ENCODE results near the gene SPG21. TPM values are rescaled to one million over a fixed set of nuclear protein-coding genes. Genes with fewer than 3 reads are reported as not detected.
A peak's percentile ranks its signal among the peaks of the same experiment; 100 is the strongest.

SPG21 gene, protein sequence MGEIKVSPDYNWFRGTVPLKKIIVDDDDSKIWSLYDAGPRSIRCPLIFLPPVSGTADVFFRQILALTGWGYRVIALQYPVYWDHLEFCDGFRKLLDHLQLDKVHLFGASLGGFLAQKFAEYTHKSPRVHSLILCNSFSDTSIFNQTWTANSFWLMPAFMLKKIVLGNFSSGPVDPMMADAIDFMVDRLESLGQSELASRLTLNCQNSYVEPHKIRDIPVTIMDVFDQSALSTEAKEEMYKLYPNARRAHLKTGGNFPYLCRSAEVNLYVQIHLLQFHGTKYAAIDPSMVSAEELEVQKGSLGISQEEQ
- total RNA-seq, result 10 to 100 TPM; 59.0 to 65.5 TPM

DNA sequence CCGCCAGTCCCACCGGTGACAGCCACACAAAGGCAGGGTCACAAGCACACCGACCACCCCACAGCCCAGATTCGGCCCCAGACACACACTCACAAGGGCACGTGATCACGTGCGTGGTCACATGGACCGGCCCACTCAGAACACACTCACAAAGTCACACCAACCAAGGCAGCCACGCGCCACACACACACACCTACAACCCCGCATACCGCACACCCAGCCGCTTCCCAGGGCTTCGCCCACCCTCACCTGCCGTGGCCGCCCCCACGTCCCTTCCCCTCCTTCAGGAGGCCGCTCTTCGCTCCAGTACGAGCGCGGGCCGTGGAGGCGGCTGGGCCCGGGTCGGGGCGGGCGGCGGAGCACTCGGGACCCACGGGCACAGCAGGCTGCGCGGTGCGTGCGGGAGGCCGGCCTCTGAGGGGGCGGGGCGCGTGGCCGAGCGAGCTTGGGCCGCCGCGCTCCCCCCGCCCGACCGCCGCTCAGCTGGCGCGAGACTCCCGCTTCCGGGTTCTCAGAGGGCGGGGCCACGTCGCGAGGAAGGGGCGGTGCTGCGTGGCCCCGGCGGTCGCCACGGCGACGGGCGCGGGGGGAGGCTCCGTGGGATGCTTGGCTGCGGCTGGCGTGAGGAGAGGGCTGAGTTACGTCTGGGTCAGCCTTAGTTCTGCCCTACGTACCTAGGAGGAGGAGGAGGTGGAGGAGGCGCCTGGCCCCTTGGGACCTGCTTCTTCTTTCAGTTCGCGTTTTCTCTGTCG, at the start of gene SPG21:
Gene SPG21, minus strand, starts transcription at position 499 of the 752 bp plus-strand sequence. CDS start 6,345 bp downstream, outside the sequence.
- peaks cover 51% of the 10 kb centered on the region for H3K4me1 Mint-ChIP-seq
- ChIA-PET POLR2A (interaction anchor here (0.6 kb wide), 1 partner anchor 531 kb away, joined by 3 read pairs; no protein-coding TSS in a partner anchor), CTCF (interaction anchor here (0.6 to 1.9 kb wide), 6 partner anchors 10 to 1294 kb away, joined by 3 to 6 read pairs (median 3); no protein-coding TSS in a partner anchor)

DNA sequence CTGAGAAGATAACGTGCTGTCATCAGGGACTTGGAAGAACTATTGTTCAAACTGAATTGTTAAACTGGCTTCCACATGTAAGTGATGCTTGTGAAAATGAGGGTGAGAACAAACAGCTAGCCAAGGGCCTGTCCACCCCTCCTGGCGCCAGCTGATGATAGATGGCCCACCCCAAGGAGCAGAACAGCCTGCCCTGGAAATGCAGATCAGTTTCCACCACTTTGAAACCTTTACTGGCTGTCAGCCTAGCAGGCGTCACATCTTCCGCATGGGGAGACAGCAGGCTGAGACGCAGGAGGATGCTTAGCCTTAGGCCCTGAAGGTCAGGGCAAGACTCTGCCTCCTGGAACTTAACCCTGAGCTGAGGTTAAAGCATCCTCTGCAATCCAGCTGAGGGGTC, 49.1 kb upstream of the SPG21 start:
- ChIA-PET CTCF (interaction anchor here (0.6 kb wide), 1 partner anchor 28 kb away, joined by 5 read pairs; no protein-coding TSS in a partner anchor), POLR2A (no interaction called here)
- no peak overlapping the region for H3K4me3 Mint-ChIP-seq
- peaks cover 2% of the 10 kb centered on the region for H3K4me1 Mint-ChIP-seq
- no peaks in the 10 kb centered on the region for H3K36me3 Mint-ChIP-seq (ENCODE audit: low read depth)
- peaks cover 2% of the 10 kb centered on the region for H3K27me3 Mint-ChIP-seq
- no peak overlapping the region for H3K27ac Mint-ChIP-seq
- no peak for DNase-seq
- H3K9me3 Mint-ChIP-seq, result no peaks in the 10 kb centered on the region

More for the DNA sequence above, at the start of gene SPG21:
- peak within 1 kb of the TSS; percentile 93 for H3K27ac Mint-ChIP-seq
- H3K9me3 Mint-ChIP-seq, result no peaks in the 10 kb centered on the region
- DNase-seq, result peak; percentile 90
- H3K4me3 Mint-ChIP-seq, result peak within 1 kb of the TSS; percentile 95
- H3K27me3 Mint-ChIP-seq, result no peaks in the 10 kb centered on the region
- peaks cover 14% of the 10 kb centered on the region for H3K36me3 Mint-ChIP-seq (ENCODE audit: low read depth)

DNA sequence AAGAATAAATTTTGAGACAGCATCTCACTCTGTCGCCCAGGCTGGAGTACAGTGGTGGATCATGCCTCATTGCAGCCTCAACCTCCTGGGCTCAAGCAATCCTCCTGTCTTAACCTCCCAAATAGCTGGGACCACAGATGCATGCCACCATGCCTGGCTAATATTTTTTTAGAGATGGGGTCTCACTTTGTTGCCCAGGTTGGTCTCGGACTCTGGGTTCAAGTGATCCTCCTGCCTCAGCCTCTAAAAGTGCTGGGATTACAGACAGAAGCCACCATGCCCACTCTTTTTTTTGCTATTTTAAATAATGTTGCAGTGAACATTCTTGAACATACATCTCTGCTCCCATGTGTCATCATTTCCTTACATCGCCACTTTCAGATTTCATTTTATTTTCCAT, 48.7 kb upstream of the SPG21 start:
- H3K4me3 Mint-ChIP-seq, result no peak overlapping the region
- H3K36me3 Mint-ChIP-seq (ENCODE audit: low read depth), result no peaks in the 10 kb centered on the region
- POLR2A ChIA-PET, result no interaction called here
- no peak for DNase-seq
- H3K9me3 Mint-ChIP-seq, result no peaks in the 10 kb centered on the region
- no peak overlapping the region for H3K27ac Mint-ChIP-seq
- H3K4me1 Mint-ChIP-seq, result peaks cover 5% of the 10 kb centered on the region
- CTCF ChIA-PET, result no interaction called here
- H3K27me3 Mint-ChIP-seq, result peaks cover 2% of the 10 kb centered on the region

DNA sequence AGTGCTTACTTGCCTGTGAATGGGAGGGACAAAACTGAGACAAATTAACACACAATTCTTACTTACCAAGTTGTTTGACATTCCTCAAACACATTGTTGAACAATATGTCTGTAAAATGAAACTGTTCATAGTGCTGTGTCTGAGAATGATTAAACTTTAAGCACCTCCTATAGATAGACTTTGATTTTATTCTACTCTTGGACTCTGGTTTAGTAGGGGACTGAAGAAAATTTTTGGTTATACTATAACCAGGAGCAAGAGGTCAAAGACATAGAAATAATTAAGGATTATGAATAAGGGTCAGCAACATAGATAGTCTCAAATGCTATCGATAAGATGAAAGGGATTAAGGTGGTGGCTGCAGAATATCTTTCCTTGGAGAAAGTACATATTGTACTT, 47.6 kb upstream of the SPG21 start:
- Mint-ChIP-seq H3K4me3 (no peak overlapping the region), H3K36me3 (ENCODE audit: low read depth) (no peaks in the 10 kb centered on the region), H3K9me3 (no peaks in the 10 kb centered on the region), H3K27ac (no peak overlapping the region), H3K27me3 (peaks cover 8% of the 10 kb centered on the region), H3K4me1 (peaks cover 9% of the 10 kb centered on the region)
- CTCF ChIA-PET, result no interaction called here
- DNase-seq, result no peak
- POLR2A ChIA-PET, result no interaction called here

DNA sequence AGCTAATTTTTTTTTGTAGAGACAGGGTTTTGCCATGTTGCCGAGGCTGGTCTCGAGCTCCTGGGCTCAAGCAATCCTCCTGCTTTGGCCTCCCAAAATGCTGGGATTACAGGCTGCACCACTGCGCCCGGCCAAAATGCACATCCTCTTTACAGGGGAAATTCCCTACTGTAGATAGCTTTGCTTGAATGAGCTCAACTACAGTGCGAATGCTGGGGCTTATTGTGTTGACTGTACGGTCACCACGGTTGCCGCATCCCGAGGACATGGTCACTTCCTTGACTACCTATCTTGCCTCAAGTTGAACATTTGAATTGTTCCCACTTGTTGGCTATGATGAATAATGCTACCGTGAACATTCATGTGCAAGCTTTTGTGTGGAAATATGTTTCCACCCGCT, 45.0 kb upstream of the SPG21 start:
- peaks cover 9% of the 10 kb centered on the region for H3K4me1 Mint-ChIP-seq
- POLR2A ChIA-PET, result no interaction called here
- CTCF ChIA-PET, result interaction anchor here (0.6 to 1.6 kb wide), 2 partner anchors 43 to 88 kb away, joined by 3 to 4 read pairs; no protein-coding TSS in a partner anchor

DNA sequence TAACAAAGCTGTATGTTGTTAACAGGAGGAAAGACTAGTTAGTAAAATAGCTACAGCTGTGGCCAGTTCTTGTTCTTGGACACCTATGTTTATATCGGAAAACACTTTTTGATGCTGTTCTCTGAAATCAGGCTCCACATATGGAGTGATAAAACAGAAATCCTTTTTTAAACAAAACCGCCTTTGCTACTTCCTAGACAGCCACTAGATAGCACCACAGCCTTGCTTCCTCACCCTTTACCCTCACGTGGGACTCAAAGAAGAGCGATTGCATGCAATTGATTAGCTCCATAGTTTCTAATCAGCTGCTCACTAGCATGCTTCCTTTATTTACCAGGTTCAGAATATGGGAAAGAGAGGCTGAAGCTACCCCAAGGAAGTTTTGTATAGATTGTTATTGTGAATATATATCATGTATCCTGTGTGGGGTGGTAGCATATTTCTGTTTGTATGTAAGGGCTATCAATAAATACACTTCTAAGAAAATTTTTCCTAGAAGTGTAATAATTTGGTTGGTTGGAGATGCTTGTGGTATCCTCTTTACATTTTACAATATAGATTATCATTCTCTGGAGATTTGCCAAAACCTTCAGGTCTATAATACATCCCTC, 44.0 kb upstream of the SPG21 start:
- H3K27me3 Mint-ChIP-seq, result peaks cover 17% of the 10 kb centered on the region
- peaks cover 9% of the 10 kb centered on the region for H3K4me1 Mint-ChIP-seq
- POLR2A ChIA-PET, result interaction anchor here (0.6 kb wide), 1 partner anchor 305 kb away, joined by 3 read pairs; no protein-coding TSS in a partner anchor
- DNase-seq, result peak; percentile 49
- H3K4me3 Mint-ChIP-seq, result no peak overlapping the region
- no peak overlapping the region for H3K27ac Mint-ChIP-seq
- CTCF ChIA-PET, result interaction anchor here (0.6 to 1.6 kb wide), 8 partner anchors 9 to 271 kb away, joined by 3 to 7 read pairs (median 4); partner anchors contain the start of gene RNU5B-1
- no peaks in the 10 kb centered on the region for H3K9me3 Mint-ChIP-seq
- H3K36me3 Mint-ChIP-seq (ENCODE audit: low read depth), result no peaks in the 10 kb centered on the region

More for the DNA sequence above, 45.0 kb upstream of the SPG21 start:
- no peak overlapping the region for H3K4me3 Mint-ChIP-seq
- no peaks in the 10 kb centered on the region for H3K36me3 Mint-ChIP-seq (ENCODE audit: low read depth)
- no peak for DNase-seq
- H3K27ac Mint-ChIP-seq, result no peak overlapping the region
- peaks cover 17% of the 10 kb centered on the region for H3K27me3 Mint-ChIP-seq
- no peaks in the 10 kb centered on the region for H3K9me3 Mint-ChIP-seq

DNA sequence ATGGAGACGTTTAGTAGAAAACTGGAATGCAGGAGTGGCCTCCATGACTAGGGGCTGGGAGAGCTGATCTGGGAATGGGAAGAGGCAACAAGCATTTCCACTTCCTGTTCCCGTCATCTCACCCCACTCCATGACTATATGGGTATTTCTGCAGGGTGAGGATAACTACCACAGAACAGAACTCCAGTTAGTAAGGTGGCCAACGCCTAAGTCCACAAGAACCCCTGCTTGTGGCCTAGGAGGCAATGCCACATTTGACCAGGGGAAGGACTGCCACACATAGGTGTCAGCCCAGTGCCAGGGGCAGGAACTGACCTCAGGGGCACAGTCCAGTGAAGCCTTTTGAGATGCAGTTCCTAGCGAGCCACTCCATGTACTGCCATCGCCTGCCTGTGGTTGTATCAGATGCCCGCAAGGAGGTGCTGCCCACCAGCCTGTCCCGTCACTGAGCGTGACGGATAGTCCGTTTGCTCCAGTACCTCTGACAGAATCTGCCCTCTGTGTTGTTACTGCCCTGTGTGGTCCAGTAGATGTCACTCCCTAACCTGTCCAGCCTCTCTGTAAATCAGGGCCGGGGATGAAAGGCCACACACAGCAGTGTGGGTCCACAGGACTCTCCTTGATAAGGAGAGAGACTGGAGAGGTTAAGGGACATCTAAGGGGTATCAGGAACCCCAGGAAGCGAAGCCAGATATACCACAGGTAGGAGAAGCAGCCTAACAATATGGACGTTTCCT, 43.3 kb upstream of the SPG21 start:
- Mint-ChIP-seq H3K27ac (no peak overlapping the region), H3K4me1 (peaks cover 14% of the 10 kb centered on the region), H3K9me3 (no peaks in the 10 kb centered on the region), H3K4me3 (no peak overlapping the region), H3K36me3 (ENCODE audit: low read depth) (no peaks in the 10 kb centered on the region), H3K27me3 (peaks cover 17% of the 10 kb centered on the region)
- peak; percentile 35 for DNase-seq
- ChIA-PET POLR2A (no interaction called here), CTCF (interaction anchor here (1.0 to 1.3 kb wide), 5 partner anchors 10 to 272 kb away, joined by 3 to 7 read pairs (median 5); partner anchors contain the start of gene RNU5B-1)

DNA sequence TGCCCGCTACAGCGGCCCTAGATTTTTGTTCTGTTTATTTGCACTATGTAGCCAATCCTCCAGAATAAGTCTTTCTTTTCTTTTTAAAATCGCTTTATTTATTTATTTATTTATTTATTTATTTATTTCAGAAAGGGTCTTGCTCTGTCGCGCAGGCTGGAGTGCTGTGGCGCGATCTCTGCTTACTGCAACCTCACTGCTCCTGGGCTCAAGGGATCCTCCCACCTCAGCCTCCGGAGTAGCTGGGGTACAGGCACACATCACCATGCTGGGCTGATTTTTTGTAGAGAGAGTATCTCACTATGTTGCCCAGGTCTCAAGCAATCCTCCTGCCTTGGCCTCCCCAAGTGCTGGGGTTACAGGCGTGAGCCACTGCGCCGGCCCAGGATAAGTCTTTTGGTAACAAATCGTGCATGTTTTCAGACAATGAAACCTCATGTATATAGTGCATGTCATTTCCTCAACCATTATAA, 40.1 kb upstream of the SPG21 start:
- Mint-ChIP-seq H3K4me3 (peak overlapping the region; percentile 84), H3K9me3 (no peaks in the 10 kb centered on the region), H3K4me1 (peaks cover 20% of the 10 kb centered on the region), H3K27ac (no peak overlapping the region), H3K27me3 (peaks cover 17% of the 10 kb centered on the region), H3K36me3 (ENCODE audit: low read depth) (peaks cover 18% of the 10 kb centered on the region)
- DNase-seq, result no peak
- ChIA-PET CTCF (interaction anchor here (0.9 kb wide), 1 partner anchor 11 kb away, joined by 4 read pairs; no protein-coding TSS in a partner anchor), POLR2A (interaction anchor here (0.6 kb wide), 1 partner anchor 136 kb away, joined by 3 read pairs; no protein-coding TSS in a partner anchor)

DNA sequence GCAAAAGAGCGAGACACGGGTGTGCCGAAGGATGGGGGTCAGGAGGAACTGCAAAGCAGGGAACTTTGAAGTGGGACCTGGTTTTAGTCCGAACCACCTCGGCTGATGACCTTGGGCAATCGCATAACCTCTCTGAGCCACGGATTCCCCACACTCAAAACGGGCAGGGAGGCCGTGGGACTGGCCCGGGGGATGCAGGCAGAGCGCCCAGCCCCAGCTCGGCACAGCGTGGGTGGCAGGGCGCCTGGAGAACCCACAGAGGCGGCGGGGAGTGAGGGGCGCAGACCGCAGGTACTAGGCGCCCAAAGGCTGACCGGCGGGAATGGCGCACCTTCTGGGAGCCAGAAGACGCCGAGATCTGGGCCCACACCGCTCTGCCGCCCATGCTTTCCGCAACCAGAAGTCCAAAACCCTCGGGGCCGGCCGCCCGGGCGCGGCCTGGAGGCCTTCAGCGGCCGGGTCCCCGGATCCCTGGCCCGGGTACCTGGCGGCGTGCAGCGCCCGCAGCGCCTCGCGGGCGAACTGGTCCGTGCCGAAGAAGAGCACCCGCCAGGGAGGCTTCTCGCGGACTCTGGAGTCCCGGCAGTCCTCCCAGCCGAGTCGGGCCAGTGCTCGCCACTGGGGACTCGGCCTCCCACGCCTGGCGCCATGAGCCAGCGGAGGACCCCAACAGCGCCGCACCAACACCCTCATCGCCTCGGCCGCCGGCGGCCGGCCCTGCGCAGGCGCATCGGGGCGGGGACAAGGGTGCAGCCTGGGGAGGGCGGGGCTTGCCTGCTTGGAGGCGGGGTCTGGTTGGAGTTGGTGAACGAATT, 39.4 kb upstream of the SPG21 start, which contains the start of gene MTFMT:
Gene MTFMT, minus strand, starts transcription at position 719 of the 815 bp plus-strand sequence. Its CDS starts 26 bp downstream, at position 693.
- CTCF ChIA-PET, result no interaction called here
- H3K9me3 Mint-ChIP-seq, result no peaks in the 10 kb centered on the region
- POLR2A ChIA-PET, result no interaction called here

DNA sequence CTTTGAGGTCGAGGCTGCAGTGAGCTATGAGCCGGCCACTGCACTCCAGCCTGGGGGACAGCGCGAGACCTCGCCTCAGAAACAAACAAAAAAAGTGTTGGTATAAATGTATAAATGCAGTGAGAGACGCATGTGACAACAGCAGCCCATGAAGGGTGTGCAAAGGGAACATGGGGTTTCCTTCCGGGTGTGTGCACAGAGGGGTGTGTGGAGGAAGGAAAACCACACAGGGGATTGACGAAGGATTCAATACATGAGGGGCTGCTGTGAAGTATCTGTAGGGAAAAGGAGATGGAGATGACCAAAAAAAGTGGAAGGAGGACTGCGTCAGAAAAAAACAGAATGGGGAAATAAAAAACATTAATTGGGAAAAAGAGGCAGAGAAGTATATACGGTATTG, 38.6 kb upstream of the SPG21 start:
- peak overlapping the region; percentile 84 for H3K4me3 Mint-ChIP-seq
- H3K9me3 Mint-ChIP-seq, result no peaks in the 10 kb centered on the region
- CTCF ChIA-PET, result no interaction called here
- peak overlapping the region; percentile 83 for H3K27ac Mint-ChIP-seq
- H3K4me1 Mint-ChIP-seq, result peaks cover 14% of the 10 kb centered on the region
- peaks cover 27% of the 10 kb centered on the region for H3K36me3 Mint-ChIP-seq (ENCODE audit: low read depth)
- DNase-seq, result peak; percentile 16
- H3K27me3 Mint-ChIP-seq, result peaks cover 17% of the 10 kb centered on the region
- POLR2A ChIA-PET, result interaction anchor here (0.5 kb wide), 1 partner anchor 142 kb away, joined by 6 read pairs; no protein-coding TSS in a partner anchor

More for the DNA sequence above, 39.4 kb upstream of the SPG21 start, which contains the start of gene MTFMT:
- peak; percentile 94 for DNase-seq
- Mint-ChIP-seq H3K27me3 (peaks cover 17% of the 10 kb centered on the region), H3K4me1 (peaks cover 18% of the 10 kb centered on the region), H3K27ac (peak within 1 kb of the TSS; percentile 83), H3K36me3 (ENCODE audit: low read depth) (peaks cover 21% of the 10 kb centered on the region), H3K4me3 (peak within 1 kb of the TSS; percentile 84)

DNA sequence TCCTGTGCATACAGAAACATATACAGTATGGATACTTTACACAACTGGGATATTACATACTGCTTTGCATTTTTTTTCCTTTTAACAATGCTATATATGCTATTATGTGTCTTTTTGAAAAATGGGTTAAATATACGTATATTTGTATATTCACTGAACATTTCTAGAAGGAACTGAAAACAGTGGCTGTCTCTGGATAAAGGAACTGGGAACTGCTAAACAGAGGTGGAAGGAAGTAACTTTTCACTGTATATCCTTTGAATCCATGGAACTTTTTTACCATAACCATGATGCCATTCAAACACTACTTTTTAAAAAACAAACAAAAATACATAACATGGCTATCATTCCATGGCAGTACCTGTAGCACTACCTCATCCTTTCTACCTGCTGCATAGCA, 37.9 kb upstream of the SPG21 start:
- Mint-ChIP-seq H3K9me3 (no peaks in the 10 kb centered on the region), H3K4me3 (peak overlapping the region; percentile 84), H3K4me1 (peaks cover 11% of the 10 kb centered on the region), H3K36me3 (ENCODE audit: low read depth) (peaks cover 29% of the 10 kb centered on the region), H3K27me3 (peaks cover 14% of the 10 kb centered on the region), H3K27ac (no peak overlapping the region)
- DNase-seq, result no peak
- ChIA-PET CTCF (no interaction called here), POLR2A (interaction anchor here (0.5 kb wide), 1 partner anchor 142 kb away, joined by 6 read pairs; no protein-coding TSS in a partner anchor)

Data from activated CD4-positive, alpha-beta T cell treated with anti-CD3 and anti-CD28 coated beads, Interleukin-2, amount 10 ng/mL, durations not matched to agents 7 days and 5 days (primary cell).